Endothelial cell of umbilical vein (primary cell): ENCODE results near the gene UNC5CL. TPM values are rescaled to one million over a fixed set of nuclear protein-coding genes. Genes with fewer than 3 reads are reported as not detected.

ENCODE experiments used
- BruUV-seq: library from RNA; stranded (reverse); fragments of 400-500 nt; replicated peaks from 2 replicates; lab custom pipeline; 2021; lab: Mats Ljungman, UMichigan
- CTCF ChIA-PET: fragments of 300-600, 350-600 bp; sonication (Branson Sonifier 250); formaldehyde crosslinking; loops from one replicate; lab custom pipeline; 2021; ENCODE audit warnings: antibody characterized with exemption, inconsistent platforms; lab: Charles Lee
- POLR2A ChIA-PET: fragments of 300-600, 350-600 bp; sonication (Branson Sonifier 250); formaldehyde crosslinking; loops from one replicate; lab custom pipeline; 2021; ENCODE audit warnings: antibody characterized with exemption, inconsistent platforms; lab: Charles Lee
- DNase-seq: peaks from one replicate; pipeline ENCODE4 v3.0.0-alpha.2; 2011; ENCODE audit warnings: low read depth, low spot score
- FAIRE-seq: peaks from 2 replicates; lab custom pipeline; 2011; peaks lifted over from hg19 to GRCh38; lab: Jason Lieb, UNC
- H2AFZ ChIP-seq: 2 replicates; pipeline ENCODE4 v1.6.0; 2012; ENCODE audit warnings: low read depth, low read length, control low read depth, inconsistent platforms
- H3K27ac ChIP-seq: 2 replicates; pipeline ENCODE4 v1.5.1; 2011; ENCODE audit warnings: low read depth, mild to moderate bottlenecking, control low read depth, low read length, moderate library complexity; ENCODE audit not compliant: insufficient read depth
- H3K27me3 ChIP-seq, 2 experiments: 2 replicates each; pipeline versions ENCODE4 v1.6.0 to v1.6.1; 2011; ENCODE audit warnings: low read length in 2 of 2, mixed read lengths in 1 of 2; ENCODE audit not compliant: control insufficient read depth in 2 of 2, insufficient read depth in 2 of 2
- H3K36me3 ChIP-seq, 2 experiments: 2 replicates in 1 of 2; 3 replicates in 1 of 2; pipeline ENCODE4 v1.5.1; 2011; ENCODE audit warnings: low read length in 2 of 2, mild to moderate bottlenecking in 1 of 2, moderate library complexity in 1 of 2; ENCODE audit not compliant: control insufficient read depth in 2 of 2, insufficient read depth in 2 of 2; ENCODE audit errors: extremely low read depth in 1 of 2
- H3K4me1 ChIP-seq: 3 replicates; pipeline ENCODE4 v1.5.1; 2011; ENCODE audit warnings: mild to moderate bottlenecking, low read length; ENCODE audit not compliant: control insufficient read depth, insufficient read depth; ENCODE audit errors: extremely low read depth
- H3K4me2 ChIP-seq: 2 replicates; pipeline ENCODE4 v1.6.1; 2011; ENCODE audit warnings: low read length, control low read depth, mixed read lengths; ENCODE audit not compliant: insufficient read depth
- H3K4me3 ChIP-seq, 3 experiments: fragments of 200-600 bp in 1 of 3; sonication (generic), shearing (Covaris generic) in 1 of 3; replicated peaks in 1 of 3; 2 replicates each; pipeline ENCODE4 v1.5.1; 2011 to 2016; ENCODE audit warnings: control low read depth in 3 of 3, low read length in 3 of 3, mild to moderate bottlenecking in 2 of 3, inconsistent platforms in 1 of 3, low read depth in 1 of 3, moderate library complexity in 1 of 3; ENCODE audit not compliant: insufficient read depth in 1 of 3
- H3K79me2 ChIP-seq: 2 replicates; pipeline ENCODE4 v1.6.0; 2012; ENCODE audit warnings: low read length, inconsistent platforms; ENCODE audit not compliant: control insufficient read depth, insufficient read depth
- H3K9ac ChIP-seq: replicated peaks from 2 replicates; pipeline ENCODE3; 2011; ENCODE audit warnings: low read length, control low read depth; ENCODE audit not compliant: insufficient read depth; ENCODE audit errors: extremely low read depth
- H3K9me1 ChIP-seq: replicated peaks from 3 replicates; pipeline ENCODE4 v1.6.0; 2011; ENCODE audit warnings: mild to moderate bottlenecking, low read length; ENCODE audit not compliant: control insufficient read depth, insufficient read depth; ENCODE audit errors: extremely low read depth
- H3K9me3 ChIP-seq: replicated peaks from 2 replicates; pipeline ENCODE4 v1.5.1; 2012; ENCODE audit warnings: low read length, inconsistent platforms; ENCODE audit not compliant: control insufficient read depth, insufficient read depth
- H4K20me1 ChIP-seq: replicated peaks from 2 replicates; pipeline ENCODE3; 2011; ENCODE audit warnings: mild to moderate bottlenecking, low read length; ENCODE audit not compliant: control insufficient read depth, insufficient read depth; ENCODE audit errors: extremely low read depth
- EZH2 ChIP-seq: IDR thresholded peaks from 2 replicates; pipeline ENCODE4 v1.6.1; 2012; ENCODE audit warnings: borderline replicate concordance, low read depth, mild to moderate bottlenecking, moderate library complexity, low read length, inconsistent platforms; ENCODE audit not compliant: severe bottlenecking
- FOS ChIP-seq: IDR thresholded peaks from 2 replicates; pipeline ENCODE4 v1.6.1; 2011; ENCODE audit warnings: mild to moderate bottlenecking, low read length, moderate library complexity, borderline replicate concordance; ENCODE audit not compliant: insufficient read depth
- GATA2 ChIP-seq: IDR thresholded peaks from 2 replicates; pipeline ENCODE4 v1.7.0; 2011; ENCODE audit warnings: low read depth, mild to moderate bottlenecking, moderate library complexity, mixed read lengths, low read length; ENCODE audit not compliant: insufficient read length, insufficient read depth
- JUN ChIP-seq: IDR thresholded peaks from 2 replicates; pipeline ENCODE4 v1.6.1; 2011; ENCODE audit warnings: borderline replicate concordance, low read depth; ENCODE audit not compliant: insufficient read length, insufficient read depth
- MYC ChIP-seq: IDR thresholded peaks from one replicate; pipeline ENCODE4 v1.6.1; 2011; ENCODE audit warnings: mild to moderate bottlenecking, low read depth, low read length
- POLR2A ChIP-seq: IDR thresholded peaks from 2 replicates; pipeline ENCODE4 v1.6.1; 2012; ENCODE audit warnings: low read depth, mild to moderate bottlenecking, control low read depth, low read length
- POLR2AphosphoS5 ChIP-seq: IDR thresholded peaks from 2 replicates; pipeline ENCODE4 v1.6.1; 2012; ENCODE audit warnings: low read depth, mild to moderate bottlenecking, control low read depth, low read length, moderate library complexity; ENCODE audit not compliant: insufficient read depth
- dilution Hi-C: fragments of 300-500 bp; cut with MboI; formaldehyde crosslinking; loops from one replicate; pipeline ENCODE4 v1.15.0; 2019; ENCODE audit warnings: low sequenced_read_pairs; ENCODE audit not compliant: extremely low pct_ligation_motif_present
- intact Hi-C: fragments of 100-400 bp; cut with micrococcal nuclease; formaldehyde crosslinking; loops from one replicate; pipeline ENCODE4 v1.10.0; 2022
- polyA plus RNA-seq, 4 experiments: library from polyadenylated mRNA; depleted of rRNA in 3 of 4; stranded (reverse) in 3 of 4; unstranded in 1 of 4; fragments of >200 nt; gene quantifications; 2 replicates each; pipeline versions ENCODE4 v1.2.1 to v1.2.3, GENCODE V29; 2011 to 2012; ENCODE audit warnings: missing spikeins in 1 of 4
- total RNA-seq: library from RNA; stranded (reverse); gene quantifications from 2 replicates; pipeline ENCODE4 v1.2.3, GENCODE V29; 2021
- TF ChIP-seq, protein P1 (sequence below), 2 donors: IDR thresholded peaks; 1 replicate in 1 of 2; 2 replicates in 1 of 2; pipeline ENCODE4 v1.5.1; 2011; ENCODE audit warnings: low read length in 2 of 2, mild to moderate bottlenecking in 2 of 2, moderate library complexity in 2 of 2, control low read depth in 1 of 2, inconsistent platforms in 1 of 2, low read depth in 1 of 2; ENCODE audit not compliant: insufficient read depth in 1 of 2; ENCODE audit errors: extremely low read depth in 1 of 2
- TF ChIP-seq, protein P2 (sequence below): IDR thresholded peaks from 2 replicates; pipeline ENCODE4 v1.6.1; 2011; ENCODE audit not compliant: insufficient read depth, insufficient read length

UNC5CL gene
- total and polyA plus RNA-seq, 2 donors (not counting 3 experiments of a cell fraction or from before 2014, with no cell fraction given) = 0.14 to 0.20 TPM

DNA sequence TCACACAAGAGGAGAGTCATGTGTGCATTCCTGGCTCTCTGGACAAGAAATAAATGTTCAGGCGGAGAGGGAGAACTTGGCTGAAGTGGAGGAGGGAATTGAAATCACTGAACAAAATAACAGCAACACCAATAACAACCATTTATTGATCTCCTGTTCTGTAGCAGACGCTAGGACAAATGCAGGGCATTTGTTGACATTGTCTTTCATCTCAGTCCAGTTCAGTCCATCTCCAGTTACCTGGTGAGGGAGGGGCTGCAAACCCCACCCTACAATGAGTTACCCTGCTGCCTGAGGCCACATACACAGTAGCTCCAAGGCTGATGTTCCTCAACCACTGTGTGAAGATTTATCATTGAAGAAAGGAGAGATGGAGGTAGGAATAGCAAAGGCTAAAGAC is 27.3 kb downstream of the UNC5CL start:
- H3K9me1 ChIP-seq = no peaks in the 10 kb centered on the region
- H3K4me2 ChIP-seq = no peak overlapping the region
- H3K9me3 ChIP-seq = no peaks in the 10 kb centered on the region
- intact Hi-C loops (no loop called here), dilution Hi-C loops (no loop called here)
- ChIA-PET CTCF (no interaction called here), POLR2A (no interaction called here)
- H3K79me2 ChIP-seq = no peaks in the 10 kb centered on the region
- H3K4me1 ChIP-seq = no peaks in the 10 kb centered on the region
- no peak overlapping the region for H3K4me3 ChIP-seq
- no TSS peak for BruUV-seq
- peaks cover 3 to 12% of the 10 kb centered on the region in 2 experiments for H3K27me3 ChIP-seq
- H3K36me3 ChIP-seq = no peaks in the 10 kb centered on the region
- H3K27ac ChIP-seq = no peak overlapping the region
- H4K20me1 ChIP-seq = no peaks in the 10 kb centered on the region
- TF ChIP-seq FOS = no peak
- TF ChIP-seq, protein P1, sequence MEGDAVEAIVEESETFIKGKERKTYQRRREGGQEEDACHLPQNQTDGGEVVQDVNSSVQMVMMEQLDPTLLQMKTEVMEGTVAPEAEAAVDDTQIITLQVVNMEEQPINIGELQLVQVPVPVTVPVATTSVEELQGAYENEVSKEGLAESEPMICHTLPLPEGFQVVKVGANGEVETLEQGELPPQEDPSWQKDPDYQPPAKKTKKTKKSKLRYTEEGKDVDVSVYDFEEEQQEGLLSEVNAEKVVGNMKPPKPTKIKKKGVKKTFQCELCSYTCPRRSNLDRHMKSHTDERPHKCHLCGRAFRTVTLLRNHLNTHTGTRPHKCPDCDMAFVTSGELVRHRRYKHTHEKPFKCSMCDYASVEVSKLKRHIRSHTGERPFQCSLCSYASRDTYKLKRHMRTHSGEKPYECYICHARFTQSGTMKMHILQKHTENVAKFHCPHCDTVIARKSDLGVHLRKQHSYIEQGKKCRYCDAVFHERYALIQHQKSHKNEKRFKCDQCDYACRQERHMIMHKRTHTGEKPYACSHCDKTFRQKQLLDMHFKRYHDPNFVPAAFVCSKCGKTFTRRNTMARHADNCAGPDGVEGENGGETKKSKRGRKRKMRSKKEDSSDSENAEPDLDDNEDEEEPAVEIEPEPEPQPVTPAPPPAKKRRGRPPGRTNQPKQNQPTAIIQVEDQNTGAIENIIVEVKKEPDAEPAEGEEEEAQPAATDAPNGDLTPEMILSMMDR (IDR thresholded peaks at IDR 0.05; ENCODE audit: extremely low read depth in 1 of 2, insufficient read depth in 1 of 2, low read depth in 1 of 2, low read length in 2 of 2) = no peak
- no peak for TF ChIP-seq JUN
- TF ChIP-seq POLR2AphosphoS5 = no peak
- TF ChIP-seq EZH2 = no peak
- TF ChIP-seq GATA2 = no peak
- TF ChIP-seq, protein P2, sequence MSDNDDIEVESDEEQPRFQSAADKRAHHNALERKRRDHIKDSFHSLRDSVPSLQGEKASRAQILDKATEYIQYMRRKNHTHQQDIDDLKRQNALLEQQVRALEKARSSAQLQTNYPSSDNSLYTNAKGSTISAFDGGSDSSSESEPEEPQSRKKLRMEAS = no peak
- TF ChIP-seq POLR2A = no peak
- TF ChIP-seq MYC = no peak
- no peak overlapping the region for H2AFZ ChIP-seq
- FAIRE-seq = no peak
- no peak overlapping the region for H3K9ac ChIP-seq
- DNase-seq = no peak
